HCT116 (cell line): ENCODE results near the gene NNT.

ENCODE experiments used
- EZH2 ChIP-seq: fragments of 200-600 bp; sonication (generic); IDR thresholded peaks from 2 replicates; pipeline ENCODE4 v1.6.1; 2017; ENCODE audit warnings: antibody characterized with exemption, mixed run types
- JUND ChIP-seq: IDR thresholded peaks from 2 replicates; pipeline ENCODE4 v1.6.1; 2012
- POLR2A ChIP-seq: IDR thresholded peaks from 2 replicates; pipeline ENCODE4 v1.7.0; 2011; ENCODE audit warnings: borderline replicate concordance; ENCODE audit not compliant: insufficient read depth, insufficient read length; ENCODE audit errors: extremely low read depth
- POLR2AphosphoS5 ChIP-seq: IDR thresholded peaks from 2 replicates; pipeline ENCODE4 v1.6.1; 2011; ENCODE audit warnings: mild to moderate bottlenecking, low read depth, low read length, moderate library complexity
- TF ChIP-seq, protein P1 (sequence below), 3 experiments: fragments of 200-600 bp in 1 of 3; sonication (generic) in 1 of 3; IDR thresholded peaks in 2 of 3; conservative IDR thresholded peaks in 1 of 3; 2 replicates each; pipeline ENCODE4 v1.5.1; 2012 to 2017; ENCODE audit warnings: low read depth in 2 of 3, low read length in 2 of 3, antibody characterized with exemption in 1 of 3, borderline replicate concordance in 1 of 3, control low read depth in 1 of 3, mild to moderate bottlenecking in 1 of 3, mixed read lengths in 1 of 3, mixed run types in 1 of 3, moderate library complexity in 1 of 3; ENCODE audit not compliant: insufficient read depth in 1 of 3
- TF ChIP-seq, protein P2 (sequence below): IDR thresholded peaks from 2 replicates; pipeline ENCODE4 v1.6.1; 2012

DNA sequence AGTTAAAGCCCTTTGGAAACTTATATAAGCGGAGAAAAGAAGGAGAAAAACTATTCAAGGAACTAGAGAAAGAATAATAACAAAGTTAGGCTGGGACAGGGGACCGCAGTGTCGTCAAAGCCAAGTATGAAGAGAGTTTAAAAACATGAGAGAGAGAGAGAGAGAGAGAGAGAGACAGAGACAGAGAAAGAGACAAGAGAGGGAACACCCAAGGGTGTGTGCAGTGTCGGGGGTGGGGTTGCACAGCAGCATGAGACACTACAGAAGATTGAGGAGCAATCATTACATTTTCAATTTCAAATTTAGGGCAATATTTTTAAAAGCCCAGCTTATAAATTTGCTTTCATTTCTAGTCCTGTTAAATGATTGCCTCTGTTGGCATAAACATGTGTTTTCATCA is 74.3 kb downstream of the NNT start:
- TF ChIP-seq POLR2A (no peak), POLR2AphosphoS5 (no peak), JUND (no peak), EZH2 (no peak)
- TF ChIP-seq, protein P1, sequence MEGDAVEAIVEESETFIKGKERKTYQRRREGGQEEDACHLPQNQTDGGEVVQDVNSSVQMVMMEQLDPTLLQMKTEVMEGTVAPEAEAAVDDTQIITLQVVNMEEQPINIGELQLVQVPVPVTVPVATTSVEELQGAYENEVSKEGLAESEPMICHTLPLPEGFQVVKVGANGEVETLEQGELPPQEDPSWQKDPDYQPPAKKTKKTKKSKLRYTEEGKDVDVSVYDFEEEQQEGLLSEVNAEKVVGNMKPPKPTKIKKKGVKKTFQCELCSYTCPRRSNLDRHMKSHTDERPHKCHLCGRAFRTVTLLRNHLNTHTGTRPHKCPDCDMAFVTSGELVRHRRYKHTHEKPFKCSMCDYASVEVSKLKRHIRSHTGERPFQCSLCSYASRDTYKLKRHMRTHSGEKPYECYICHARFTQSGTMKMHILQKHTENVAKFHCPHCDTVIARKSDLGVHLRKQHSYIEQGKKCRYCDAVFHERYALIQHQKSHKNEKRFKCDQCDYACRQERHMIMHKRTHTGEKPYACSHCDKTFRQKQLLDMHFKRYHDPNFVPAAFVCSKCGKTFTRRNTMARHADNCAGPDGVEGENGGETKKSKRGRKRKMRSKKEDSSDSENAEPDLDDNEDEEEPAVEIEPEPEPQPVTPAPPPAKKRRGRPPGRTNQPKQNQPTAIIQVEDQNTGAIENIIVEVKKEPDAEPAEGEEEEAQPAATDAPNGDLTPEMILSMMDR (IDR thresholded peaks at IDR 0.05 in 2 of 3, conservative IDR thresholded peaks at IDR 0.05 in 1 of 3; ENCODE audit: borderline replicate concordance in 1 of 3, insufficient read depth in 1 of 3, low read depth in 2 of 3, low read length in 2 of 3): no peak
- TF ChIP-seq, protein P2, sequence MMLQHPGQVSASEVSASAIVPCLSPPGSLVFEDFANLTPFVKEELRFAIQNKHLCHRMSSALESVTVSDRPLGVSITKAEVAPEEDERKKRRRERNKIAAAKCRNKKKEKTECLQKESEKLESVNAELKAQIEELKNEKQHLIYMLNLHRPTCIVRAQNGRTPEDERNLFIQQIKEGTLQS: no peak
